Bone marrow (tissue), 2 donors: ENCODE measurements around the gene CIROP.

Source experiments
- DNase-seq, 2 donors: peaks; one replicate each; lab custom pipeline; 2025; lab: John Stamatoyannopoulos, UW

CIROP gene

GRCh38 chr14:23093526-23093925 is 11.3 kb downstream of the CIROP start:
- DNase-seq = no peak

- DNase-seq = no peak
Observed at GRCh38 chr14:23093104-23093503, 11.7 kb downstream of the CIROP start.

GRCh38 chr14:23091294-23092225 is 13.2 kb downstream of the CIROP start:
- no peak for DNase-seq

- no peak for DNase-seq
Observed at GRCh38 chr14:23090254-23090636, 14.5 kb downstream of the CIROP start.

- DNase-seq = no peak
Observed at GRCh38 chr14:23089498-23090253, 15.1 kb downstream of the CIROP start.

GRCh38 chr14:23086565-23086964 is 18.2 kb downstream of the CIROP start:
- no peak for DNase-seq

GRCh38 chr14:23085458-23085857 is 19.3 kb downstream of the CIROP start:
- DNase-seq = no peak

GRCh38 chr14:23080474-23080873 is 24.3 kb downstream of the CIROP start:
- no peak for DNase-seq

- DNase-seq = no peak
Observed at GRCh38 chr14:23079716-23080115, 25.1 kb downstream of the CIROP start.

- no peak for DNase-seq
Observed at GRCh38 chr14:23078692-23079116, 26.1 kb downstream of the CIROP start.

GRCh38 chr14:23077962-23078361 is 26.8 kb downstream of the CIROP start:
- no peak for DNase-seq

GRCh38 chr14:23076785-23077408 is 27.9 kb downstream of the CIROP start:
- no peak for DNase-seq

GRCh38 chr14:23074906-23075305 is 29.9 kb downstream of the CIROP start:
- no peak for DNase-seq

- no peak for DNase-seq
Observed at GRCh38 chr14:23071921-23072539, 32.8 kb downstream of the CIROP start.

GRCh38 chr14:23071244-23071920 is 33.4 kb downstream of the CIROP start:
- no peak for DNase-seq

- DNase-seq = no peak
Observed at GRCh38 chr14:23070262-23071129, 34.3 kb downstream of the CIROP start.

- DNase-seq = no peak
Observed at GRCh38 chr14:23069413-23069806, 35.4 kb downstream of the CIROP start.

GRCh38 chr14:23068789-23069412 is 35.9 kb downstream of the CIROP start:
- DNase-seq = no peak

- DNase-seq = no peak
Observed at GRCh38 chr14:23067847-23068788, 36.7 kb downstream of the CIROP start.
